ENCODE data around the gene CCDC88C.

CCDC88C gene

DNA sequence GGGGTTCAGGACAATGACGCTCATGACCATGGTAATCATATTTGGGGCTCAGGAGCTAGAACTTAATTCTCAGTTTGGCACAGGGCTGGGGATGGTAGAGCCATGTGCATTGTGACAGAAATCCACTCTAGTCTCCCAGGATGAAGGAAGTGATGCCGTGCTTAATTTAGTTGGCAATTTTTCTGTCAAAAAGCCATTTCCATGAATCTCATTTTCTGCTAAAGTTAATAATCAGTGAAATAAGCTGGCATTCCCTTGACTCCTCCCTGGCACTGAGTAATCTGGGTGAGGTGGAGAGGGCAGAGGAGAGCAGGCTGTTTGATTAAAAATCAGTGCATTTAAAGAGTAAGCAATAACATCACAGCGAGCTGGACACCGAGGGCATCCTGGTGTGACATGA lies 128.2 kb downstream of the CCDC88C start:
- no peak for DNase-seq (ENCODE audit: low read depth in 2 of 2)

DNA sequence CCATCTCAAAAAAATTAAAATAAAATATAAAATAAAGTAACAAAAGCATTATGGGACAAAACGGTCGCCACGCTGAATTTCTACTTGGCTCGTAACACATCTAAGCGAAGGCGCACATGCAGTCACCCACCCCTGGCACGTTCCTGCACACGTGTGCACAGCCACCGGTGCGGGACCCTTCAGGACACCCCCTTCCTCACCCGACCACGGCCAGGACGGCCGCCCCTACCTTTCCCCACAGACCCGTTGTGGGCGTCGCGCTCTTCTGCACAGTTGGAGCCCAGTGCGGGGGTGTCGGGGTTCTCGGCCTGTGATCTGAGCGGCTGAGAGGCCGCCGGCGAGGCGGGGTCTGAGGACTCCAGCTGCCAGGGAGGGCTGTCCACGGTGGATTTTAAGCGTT lies 128.7 kb downstream of the CCDC88C start:
- DNase-seq (ENCODE audit: low read depth in 2 of 2): no peak

DNA sequence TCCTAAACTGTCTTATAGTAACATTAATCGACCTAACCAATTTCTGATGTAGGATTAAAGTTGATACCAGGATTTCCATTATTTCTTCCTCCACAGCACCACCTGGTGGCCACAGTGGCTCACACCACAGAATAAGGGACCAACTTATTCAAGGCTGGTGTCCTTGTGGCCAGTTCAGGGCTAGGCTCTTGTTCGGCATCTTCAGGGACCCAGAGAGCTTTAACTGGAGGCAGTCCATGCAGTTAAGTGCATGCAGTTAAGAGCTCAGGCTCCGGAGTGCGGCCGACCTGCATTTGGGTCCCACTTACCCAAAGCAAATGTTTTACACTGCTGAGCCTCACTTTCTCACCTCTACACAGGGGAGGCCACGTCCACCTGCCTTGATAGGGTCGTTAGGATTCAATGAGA lies 131.1 kb downstream of the CCDC88C start:
- peak; percentile 55 to 83 for DNase-seq (ENCODE audit: low read depth in 2 of 2)

DNA sequence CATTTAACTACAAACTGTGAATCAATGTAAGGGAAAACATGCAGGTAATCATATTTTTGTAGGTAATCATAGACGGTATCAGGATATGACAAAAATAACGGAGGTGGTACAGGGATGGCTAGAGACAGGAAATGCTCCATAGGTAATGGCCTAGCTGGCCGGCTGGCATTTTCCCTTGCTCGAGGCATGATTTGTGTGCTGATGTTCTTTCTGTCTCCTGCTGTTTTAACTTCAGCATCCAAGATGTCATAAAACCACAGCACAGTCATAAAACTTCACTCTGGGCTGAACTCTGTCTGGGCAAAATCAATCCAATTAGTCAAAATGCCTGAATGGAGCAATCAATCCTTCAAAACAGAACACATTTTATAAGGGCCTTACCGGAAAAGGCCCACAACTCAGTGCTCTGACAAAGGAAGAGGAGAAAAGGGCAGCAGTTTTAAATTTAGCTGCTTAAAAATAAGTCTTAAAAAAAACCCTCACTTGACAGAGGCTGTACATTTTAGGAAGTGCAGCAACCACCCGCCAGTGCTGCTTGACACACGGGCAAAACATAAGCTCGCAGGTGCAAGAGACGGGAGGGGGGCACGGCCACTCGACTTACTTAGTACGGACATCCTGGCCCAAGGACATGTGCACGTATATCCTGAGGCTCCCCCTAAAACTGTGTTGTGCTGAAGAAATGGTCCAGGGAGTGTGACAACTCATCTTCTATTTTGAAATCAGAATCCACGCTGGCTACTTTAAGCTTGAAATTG lies 132.7 kb downstream of the CCDC88C start:
- DNase-seq (ENCODE audit: low read depth in 2 of 2): no peak

DNA sequence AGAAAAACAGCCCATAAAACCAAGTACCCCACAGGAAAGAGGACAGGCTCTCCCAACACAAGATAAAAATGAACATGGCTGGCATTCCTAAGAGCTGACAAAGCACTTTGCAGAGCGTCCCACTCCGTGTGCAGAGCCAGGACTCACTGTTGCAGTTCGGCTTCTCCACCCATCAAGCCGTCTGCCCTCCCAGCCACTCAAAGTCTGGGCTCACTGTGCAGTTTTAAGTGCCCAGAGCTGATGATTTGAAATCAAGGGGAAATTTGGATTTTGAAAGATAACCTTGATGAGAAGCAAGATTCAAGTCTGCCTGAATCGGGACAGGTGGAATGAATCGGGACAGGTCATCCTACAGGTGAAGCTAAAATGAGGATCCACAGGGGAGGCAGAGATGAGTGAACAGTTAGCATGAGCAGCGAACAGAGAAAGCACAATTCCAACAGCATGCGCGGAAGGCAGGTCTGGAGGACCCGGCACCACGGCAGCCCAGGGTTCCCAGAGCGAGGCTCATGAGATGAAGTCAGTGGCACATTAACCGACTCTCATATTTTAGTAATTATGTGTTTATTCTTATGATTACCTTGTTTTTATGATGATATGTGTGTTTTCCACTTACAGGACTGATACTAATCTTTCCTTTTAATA lies 133.4 kb downstream of the CCDC88C start:
- DNase-seq (ENCODE audit: low read depth in 2 of 2): no peak

DNA sequence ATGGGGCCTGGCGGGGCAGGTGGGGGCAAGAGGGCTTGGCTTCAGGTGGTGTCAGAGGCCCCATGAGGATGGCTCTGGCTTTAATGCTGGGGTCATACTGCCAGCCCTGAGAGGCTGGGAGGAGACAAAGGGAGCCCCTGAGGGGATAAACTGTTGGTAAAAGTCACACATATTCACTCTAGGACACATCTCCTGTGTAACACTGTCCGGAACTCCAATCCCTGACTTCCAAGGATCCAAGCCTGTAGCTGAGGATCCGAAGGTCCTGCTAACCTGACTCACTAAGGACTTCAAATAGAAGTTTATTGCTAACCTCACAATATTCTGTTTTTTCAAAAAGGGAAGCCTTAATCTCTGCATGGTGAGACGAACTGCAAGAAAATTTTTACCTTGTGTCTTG lies 134.0 kb downstream of the CCDC88C start:
- DNase-seq (ENCODE audit: low read depth in 2 of 2): no peak

DNA sequence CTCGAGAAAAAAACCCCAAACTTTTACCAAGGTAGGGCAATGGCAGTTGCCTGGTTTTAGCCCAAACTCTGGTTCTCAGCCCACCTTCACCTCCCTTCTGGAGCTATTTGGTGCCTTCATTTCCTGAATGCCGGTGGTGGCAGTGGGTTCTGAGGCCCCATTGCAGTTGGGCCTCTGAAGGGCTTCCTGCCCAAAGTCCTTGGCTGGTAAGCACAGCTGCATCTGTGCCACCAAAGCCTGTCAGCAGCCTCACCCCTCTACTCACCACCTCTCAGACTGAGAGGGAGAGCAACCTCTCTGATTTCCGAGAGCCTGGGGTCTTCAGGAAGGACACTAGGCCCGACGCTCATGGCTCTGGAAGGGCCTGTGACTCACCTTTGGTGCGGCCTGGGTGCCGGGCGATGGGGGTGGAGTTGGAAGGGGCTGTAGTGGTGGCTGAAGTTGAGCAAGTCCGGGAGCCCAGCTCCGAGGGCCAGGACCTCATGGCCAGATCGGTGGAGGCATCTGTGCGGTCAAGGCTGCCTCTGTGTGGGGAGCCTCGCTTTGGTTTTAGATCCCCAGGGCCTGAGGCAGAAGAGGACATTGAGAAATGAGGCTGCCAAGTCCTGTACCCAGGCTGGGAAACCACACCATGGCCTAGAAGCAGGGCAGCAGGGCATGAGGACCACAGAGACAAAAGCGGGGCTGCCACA lies 134.5 kb downstream of the CCDC88C start:
- no peak for DNase-seq (ENCODE audit: low read depth in 2 of 2)

DNA sequence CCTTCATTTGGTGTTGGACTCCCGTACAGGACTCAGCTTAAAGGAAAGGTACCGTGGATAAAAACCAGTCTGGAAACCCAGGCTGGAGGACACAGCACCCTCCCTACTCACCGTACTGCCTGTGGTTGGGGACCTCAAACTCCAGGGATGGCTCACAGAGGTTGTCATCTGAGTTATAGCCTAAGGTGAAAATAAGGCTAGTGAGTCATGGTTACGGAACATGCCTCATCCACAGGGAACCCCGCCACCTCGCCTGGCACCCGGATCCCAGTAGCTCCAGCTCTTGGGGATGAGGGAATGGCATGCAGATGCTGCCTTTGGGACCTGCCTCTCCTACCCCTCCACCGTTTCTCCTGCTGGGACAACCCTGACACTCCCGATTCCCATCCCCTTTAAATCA lies 136.3 kb downstream of the CCDC88C start:
- DNase-seq (ENCODE audit: low read depth in 2 of 2): no peak

DNA sequence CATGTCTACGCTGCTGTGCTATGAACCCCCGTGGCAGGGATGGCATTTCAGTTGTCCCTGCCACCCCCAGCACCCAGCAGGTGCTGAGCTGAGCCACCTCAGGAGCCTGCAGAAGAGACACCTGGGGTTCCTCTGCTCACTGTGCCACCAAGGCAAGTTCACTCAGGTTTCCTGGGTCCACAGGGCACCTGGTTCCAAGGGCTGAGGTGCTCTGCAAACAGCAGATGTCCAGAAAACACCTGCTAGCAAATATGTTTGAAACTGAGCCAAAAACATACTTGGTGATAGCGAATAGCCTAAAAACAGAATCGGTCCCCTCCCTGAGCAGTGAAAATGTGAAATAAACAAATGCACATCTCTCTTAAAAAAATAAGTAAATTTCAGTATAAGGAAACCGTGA lies 137.5 kb downstream of the CCDC88C start:
- DNase-seq (ENCODE audit: low read depth in 2 of 2): no peak

DNA sequence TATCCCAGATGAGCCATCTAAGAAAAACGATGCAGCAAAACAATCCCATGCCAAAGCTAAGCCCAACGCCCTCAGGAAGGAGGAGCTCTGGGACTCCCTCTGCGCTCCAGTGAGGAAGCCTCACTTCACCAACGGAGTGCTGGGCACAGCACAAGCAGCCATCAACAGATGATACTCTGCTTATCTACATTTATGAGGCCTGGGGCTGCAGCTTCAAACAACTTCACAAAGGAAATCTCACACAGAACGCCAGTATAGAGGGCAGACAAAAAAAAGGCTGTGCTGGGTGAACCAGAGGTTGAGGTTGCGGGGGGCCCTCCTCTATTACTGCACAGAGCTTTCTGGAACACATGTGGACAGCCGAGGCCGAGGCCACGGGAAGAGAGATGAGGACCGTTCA lies 138.3 kb downstream of the CCDC88C start:
- DNase-seq (ENCODE audit: low read depth in 2 of 2): no peak

DNA sequence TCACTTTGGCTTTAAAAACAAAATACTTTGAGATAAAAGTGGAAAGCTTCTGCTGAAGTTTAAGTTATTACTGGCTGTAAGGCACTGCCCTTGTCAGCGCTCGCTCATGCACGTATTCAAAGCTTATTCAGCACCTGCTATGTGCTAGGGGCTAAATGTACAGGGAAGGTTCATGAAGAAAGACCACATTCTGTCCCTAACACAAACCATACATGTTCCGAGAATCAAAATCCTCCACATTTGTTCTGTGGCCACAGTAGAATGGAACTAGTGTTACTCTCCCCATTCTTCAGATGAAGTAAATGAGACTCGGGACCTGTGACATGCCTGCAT lies 139.3 kb downstream of the CCDC88C start:
- DNase-seq (ENCODE audit: low read depth in 2 of 2): no peak

DNA sequence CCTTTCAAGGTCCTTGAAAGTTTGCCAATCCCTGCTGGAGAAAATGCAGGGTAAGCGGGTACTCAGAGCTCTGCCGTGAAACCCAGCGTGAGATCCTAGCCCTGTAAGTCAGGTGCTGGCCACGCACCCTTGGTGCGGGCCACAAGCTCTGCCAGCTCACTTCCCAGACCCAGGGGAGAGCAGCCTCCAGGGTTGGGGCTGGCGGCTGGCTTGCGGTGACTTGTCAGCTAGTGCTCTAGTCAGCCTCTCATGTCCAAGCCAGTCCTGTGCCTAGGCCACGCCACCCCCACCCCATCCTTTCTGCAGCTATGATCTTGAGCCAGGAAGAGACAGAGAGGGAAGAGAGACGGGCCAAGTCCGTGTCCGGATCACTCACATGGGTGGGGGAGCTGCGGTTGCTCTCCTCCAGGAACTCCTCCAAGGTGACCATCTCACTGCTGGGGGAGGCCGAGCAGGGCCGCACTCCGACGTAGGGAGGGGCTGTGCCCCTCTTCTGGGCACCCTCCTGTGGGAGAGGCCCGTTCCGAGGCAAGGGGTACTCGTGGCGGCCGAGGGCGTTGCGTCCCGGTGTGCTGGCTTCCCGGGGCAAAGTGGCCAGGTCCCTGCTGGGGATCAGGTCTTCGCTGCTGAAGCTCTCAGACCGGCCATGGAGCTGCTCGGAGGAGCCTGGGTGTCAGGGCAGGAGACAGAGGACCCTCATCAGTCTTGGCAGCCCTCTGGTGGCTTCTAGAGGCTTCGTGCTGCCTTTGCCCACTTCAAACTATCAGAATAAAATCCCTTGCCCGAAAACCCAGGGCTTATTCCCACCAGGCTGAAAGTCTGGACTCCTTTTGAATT lies 139.9 kb downstream of the CCDC88C start:
- DNase-seq (ENCODE audit: low read depth in 2 of 2): no peak

DNA sequence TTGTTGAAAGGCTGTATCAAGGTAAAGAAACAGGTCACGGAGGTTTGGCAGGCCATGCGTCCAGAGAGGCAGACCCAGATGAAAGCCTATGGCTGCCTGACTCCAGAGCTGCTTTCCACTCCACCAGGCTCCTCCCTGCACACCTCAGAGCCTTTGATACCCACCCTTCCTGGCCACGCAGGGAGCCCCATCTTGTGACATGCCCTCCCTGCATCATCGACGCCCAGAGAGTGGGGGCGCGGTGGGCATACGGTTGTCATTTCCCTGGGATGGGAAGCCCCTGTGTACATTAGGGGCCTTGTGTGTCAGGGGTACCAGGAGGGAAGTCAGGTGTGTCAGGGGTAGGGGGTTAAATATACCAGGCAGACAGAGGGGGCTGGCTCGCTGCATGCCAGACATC lies 142.8 kb downstream of the CCDC88C start:
- no peak for DNase-seq (ENCODE audit: low read depth in 2 of 2)

DNA sequence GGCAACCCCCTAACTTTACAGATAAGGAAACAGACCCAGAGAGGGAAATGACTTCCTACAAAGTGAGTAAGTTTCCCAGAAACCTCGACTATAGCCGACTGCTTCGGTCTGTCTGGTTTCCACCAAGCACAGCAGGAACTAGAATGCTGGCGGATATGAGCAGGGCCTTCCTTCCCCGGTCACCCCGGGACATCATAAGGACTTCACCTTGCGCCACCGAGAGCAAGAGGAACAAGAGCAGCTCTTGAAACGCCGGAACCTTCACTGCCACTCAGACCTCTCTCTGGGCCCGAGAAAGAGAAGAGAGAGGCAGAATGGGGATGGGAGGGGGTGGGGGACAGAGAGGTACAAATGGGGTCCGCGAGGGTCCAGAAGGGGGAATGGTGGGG lies 143.7 kb downstream of the CCDC88C start:
- DNase-seq (ENCODE audit: low read depth in 2 of 2): no peak

DNA sequence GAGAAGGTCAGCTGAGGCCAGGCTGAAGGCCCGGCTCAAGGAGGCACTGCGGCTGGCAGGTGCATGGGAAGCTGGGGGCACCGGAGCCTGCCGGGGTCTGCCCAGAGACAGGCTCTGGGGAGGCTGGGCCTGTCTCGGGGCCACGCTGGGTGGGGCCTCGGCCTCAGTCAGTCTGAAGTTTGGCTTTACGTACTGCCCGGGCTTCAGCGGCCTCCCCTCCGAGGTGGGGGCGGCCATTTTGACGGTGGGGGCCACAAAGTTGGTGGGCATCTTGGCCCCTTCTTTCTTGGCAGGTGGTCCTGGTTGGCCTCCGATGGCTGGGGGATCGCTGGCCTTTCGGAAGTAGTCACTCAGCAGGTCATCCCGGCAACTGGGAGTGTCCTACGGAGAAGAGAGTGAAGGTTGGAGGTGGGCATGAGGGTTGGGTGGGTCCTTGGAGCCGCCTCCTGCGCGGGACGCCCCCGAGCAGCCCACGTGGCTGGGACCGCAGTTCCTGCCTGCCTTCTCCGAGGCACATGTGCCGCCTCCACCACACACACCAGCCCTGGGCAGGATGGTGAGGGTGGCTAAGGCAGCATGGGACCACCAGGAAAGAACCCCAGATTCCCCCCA lies 144.2 kb downstream of the CCDC88C start:
- DNase-seq (ENCODE audit: low read depth in 2 of 2): no peak

DNA sequence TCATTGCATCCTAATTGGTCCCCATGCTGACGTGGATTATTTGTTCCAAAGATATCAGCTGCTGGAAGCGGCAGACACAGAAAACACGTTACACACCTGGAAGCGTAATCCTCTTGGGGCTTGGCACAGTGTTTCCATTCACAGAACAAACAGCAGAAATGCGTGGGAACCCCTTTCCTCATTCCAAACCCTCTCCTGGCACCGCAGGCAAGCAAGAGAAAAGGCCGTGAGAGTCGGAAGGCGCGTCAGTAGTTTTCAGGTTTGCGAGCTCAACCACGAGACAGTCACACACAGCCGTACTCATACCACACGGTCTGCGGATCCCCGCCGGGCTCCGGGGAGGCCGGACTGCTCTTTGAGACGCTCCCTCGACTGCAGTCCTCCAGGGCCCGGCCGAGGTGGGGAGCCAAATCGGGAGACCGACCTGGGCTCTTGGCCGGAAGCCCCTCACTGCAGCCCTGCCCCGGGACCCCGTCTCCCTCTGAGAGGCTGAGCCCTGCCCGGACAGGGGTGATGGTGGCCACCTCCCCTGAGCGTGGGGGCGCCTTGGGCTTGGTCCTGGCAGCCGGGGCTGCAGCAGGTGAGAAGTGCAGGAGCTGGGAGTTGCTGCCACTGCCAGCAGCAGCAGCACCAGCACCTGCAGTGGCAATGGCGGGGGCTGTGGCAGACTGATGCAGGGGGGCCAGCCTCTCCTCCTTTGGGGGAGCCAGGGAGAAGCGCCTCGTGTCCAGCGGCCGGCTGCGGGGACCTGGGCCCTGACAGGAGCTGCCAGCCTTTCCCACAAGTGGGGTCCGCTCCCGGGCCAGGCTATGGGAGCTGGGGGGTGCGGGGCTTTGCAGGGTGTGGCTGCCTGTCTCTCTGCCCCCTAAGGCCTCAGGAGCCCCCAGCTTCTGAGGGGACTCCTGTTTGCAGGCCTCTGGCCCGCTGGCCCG lies 145.0 kb downstream of the CCDC88C start:
- no peak for DNase-seq (ENCODE audit: low read depth in 2 of 2)

DNA sequence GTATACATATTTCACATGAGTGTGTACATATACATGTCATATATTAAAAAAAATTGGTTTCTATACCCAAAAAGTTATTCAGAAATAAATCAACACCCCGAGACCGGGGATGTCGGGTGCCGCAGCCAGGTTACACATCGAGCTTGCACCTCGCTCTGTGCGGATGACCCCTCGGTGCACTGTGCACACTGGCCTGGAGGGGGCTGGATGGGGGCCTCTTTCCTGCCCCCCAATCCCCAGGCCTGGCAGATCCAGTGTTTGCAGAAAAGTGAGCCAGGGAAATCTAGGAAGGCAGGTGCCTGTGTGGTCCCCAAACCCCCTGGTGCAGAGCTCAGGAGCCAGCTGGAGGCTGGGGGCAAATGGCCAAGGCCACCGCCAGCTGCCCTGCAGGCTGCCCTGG lies 146.0 kb downstream of the CCDC88C start:
- DNase-seq (ENCODE audit: low read depth in 2 of 2): no peak

DNA sequence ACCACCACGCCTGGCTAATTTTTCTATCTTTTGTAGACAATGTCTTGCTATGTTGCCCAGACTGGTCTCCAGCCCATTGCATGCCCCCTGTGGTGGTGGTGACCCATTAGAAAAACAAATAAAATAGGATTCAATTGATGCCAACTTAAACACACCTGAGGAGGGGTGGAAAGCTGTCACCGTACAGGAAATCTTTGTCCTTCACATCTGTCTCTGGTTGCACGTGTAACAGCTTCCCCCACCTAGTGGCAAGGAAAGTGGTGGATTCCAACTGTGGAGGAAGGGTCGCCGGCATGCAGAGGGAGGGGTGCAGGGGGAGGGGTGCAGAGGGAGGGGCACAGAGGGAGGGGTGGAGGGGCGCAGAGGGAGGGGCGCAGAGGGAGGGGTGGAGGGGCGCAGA lies 147.0 kb downstream of the CCDC88C start:
- no peak for DNase-seq (ENCODE audit: low read depth in 2 of 2)

DNA sequence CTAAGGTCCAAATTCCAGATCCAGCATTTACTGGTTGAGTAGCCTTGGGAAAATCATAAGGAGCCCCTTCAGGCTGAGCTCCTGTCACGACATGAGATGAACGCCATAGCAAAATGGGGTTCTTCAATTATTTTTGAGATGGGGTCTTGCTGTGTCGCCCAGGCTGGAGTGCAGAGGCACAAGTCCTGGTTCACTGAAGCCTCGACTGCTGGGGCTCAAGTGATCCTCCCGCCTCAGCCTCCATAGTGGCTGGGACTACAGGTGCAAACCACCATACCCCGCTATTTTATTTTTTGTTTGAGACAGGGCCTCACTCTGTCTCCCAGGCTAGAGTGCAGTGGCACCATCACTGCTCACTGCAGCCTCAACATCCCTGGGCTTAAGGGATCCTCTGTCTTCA lies 147.4 kb downstream of the CCDC88C start:
- DNase-seq (ENCODE audit: low read depth in 2 of 2): no peak

DNA sequence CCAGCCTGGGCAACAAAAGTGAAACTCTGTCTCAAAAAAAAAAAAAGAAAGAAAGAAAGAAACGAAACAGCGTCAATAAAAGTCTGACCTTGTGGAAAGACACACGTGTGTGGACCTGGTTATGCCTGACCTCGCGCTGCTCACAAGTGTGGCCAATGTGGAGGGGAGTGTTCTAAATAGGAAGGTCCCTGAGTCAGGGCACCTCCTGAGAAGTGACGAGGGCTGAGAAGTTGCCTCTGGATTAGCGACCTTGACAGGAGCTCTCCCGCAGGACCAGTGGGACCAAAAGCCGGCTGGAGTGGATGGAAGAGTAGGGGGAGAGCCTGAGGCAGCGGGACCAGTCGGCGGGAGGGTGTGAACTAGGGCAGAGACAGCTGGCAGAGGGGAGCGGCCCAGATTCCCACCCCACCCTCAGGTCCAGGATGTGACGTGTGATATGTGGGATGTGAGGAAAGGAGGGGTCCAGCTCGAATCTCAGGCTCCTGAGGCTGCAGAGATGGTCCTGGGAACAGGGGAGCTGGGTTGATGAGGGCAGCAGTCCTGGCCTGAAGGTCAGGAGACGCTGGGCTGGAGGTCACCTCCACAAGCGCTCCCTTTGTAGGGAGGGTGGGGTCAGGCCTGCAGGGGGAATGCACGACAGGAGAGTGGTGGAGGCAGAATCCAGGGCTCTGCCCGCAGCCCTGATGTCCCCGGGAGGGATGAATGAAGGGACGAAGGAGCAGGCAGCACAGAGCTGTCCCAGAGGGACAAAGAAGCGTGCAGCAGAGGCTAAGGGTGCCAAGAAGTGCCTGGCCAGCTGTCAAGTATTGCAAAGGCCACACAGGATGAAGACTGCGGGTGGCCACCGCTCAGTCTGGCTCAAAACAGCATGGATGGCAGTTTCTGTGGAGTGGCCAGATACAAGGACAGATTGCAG lies 148.3 kb downstream of the CCDC88C start:
- DNase-seq (ENCODE audit: low read depth in 2 of 2): no peak
